C4-2B (cell line): ENCODE measurements around the gene FCHSD1.

Experiments
- CTCF ChIP-seq: fragments of 450-650 bp; conservative IDR thresholded peaks from 2 replicates; pipeline ENCODE4 v1.5.1; 2017; ENCODE audit warnings: mild to moderate bottlenecking
- ZFX ChIP-seq: fragments of 450-650 bp; IDR thresholded peaks from 2 replicates; pipeline ENCODE4 v1.6.1; 2017

GRCh38 chr5:141613344-141613743, 37.9 kb downstream of the FCHSD1 start:
- TF ChIP-seq CTCF (no peak), ZFX (no peak)
